AG04450 (cell line): ENCODE data around the gene SAMSN1. TPM values are rescaled to one million over a fixed set of nuclear protein-coding genes. Genes with fewer than 3 reads are reported as not detected.

Experiments
- CTCF ChIA-PET: fragments of 300-600, 350-600 bp; formaldehyde crosslinking; extraction: SDS; loops from one replicate; lab custom pipeline; 2022; ENCODE audit warnings: antibody characterized with exemption, inconsistent platforms; lab: Charles Lee
- POLR2A ChIA-PET: fragments of 350-600 bp; formaldehyde crosslinking; extraction: SDS; loops from one replicate; lab custom pipeline; 2021; ENCODE audit warnings: antibody characterized with exemption, inconsistent platforms; lab: Yijun Ruan, JAX
- DNase-seq: peaks from one replicate; pipeline ENCODE4 v3.0.0-alpha.2; 2011; ENCODE audit warnings: low read depth, low spot score
- H3K27ac ChIP-seq: one replicate; pipeline ENCODE4 v1.5.1; 2012; ENCODE audit warnings: low read depth, low read length, control low read depth
- H3K27me3 ChIP-seq: one replicate; pipeline ENCODE4 v1.6.0; 2012; ENCODE audit warnings: low read length; ENCODE audit not compliant: control insufficient read depth, insufficient read depth
- H3K4me3 ChIP-seq: 2 replicates; pipeline ENCODE4 v1.5.1; 2011; ENCODE audit warnings: mild to moderate bottlenecking, low read depth, low read length, control low read depth
- H3K9me3 ChIP-seq: 2 replicates; pipeline ENCODE4 v1.5.1; 2012; ENCODE audit warnings: low read length; ENCODE audit not compliant: control insufficient read depth, insufficient read depth
- CTCF ChIP-seq: IDR thresholded peaks from 2 replicates; pipeline ENCODE4 v1.5.1; 2011; ENCODE audit warnings: low read depth, low read length, control low read depth, inconsistent platforms
- polyA plus RNA-seq: library from polyadenylated mRNA; depleted of rRNA; stranded (reverse); fragments of >200 nt; gene quantifications from 2 replicates; pipeline ENCODE4 v1.2.3, GENCODE V29; 2011

SAMSN1 gene
- polyA plus RNA-seq, 1 experiment: not detected

GRCh38 chr21:14483296-14483695 lies 62.8 kb downstream of the SAMSN1 start:
- no peak for DNase-seq
- H3K9me3 ChIP-seq: peaks cover 7% of the 10 kb centered on the region
- no peak overlapping the region for H3K4me3 ChIP-seq
- H3K27me3 ChIP-seq: no peaks in the 10 kb centered on the region
- CTCF ChIA-PET: no interaction called here
- POLR2A ChIA-PET: no interaction called here
- no peak for TF ChIP-seq CTCF
- H3K27ac ChIP-seq: no peak overlapping the region

DNA sequence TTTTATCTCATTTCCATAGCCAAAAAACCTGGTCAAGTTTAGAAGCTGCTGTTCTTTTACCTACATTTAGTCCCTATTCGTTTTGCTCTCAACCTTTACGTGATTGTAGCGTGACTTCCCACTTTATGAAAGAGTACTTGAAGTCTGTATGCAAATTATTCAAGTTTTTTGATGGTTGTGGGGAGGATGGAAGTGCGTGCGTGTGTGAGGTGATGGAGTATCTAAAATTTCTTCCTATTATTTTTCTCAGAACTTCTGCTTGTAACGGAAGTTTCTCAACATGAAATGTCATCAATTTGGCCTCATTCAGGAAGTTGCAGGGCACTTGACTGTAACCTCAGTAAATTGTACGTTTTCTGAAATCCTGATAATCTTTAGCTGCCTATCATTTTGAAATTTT lies 64.0 kb downstream of the SAMSN1 start:
- Histone ChIP-seq H3K27ac (no peak overlapping the region), H3K27me3 (no peaks in the 10 kb centered on the region), H3K9me3 (peaks cover 7% of the 10 kb centered on the region), H3K4me3 (no peak overlapping the region)
- TF ChIP-seq CTCF: no peak
- DNase-seq: no peak
- POLR2A ChIA-PET: no interaction called here
- CTCF ChIA-PET: no interaction called here

- Histone ChIP-seq H3K27me3 (no peaks in the 10 kb centered on the region), H3K4me3 (no peak overlapping the region), H3K27ac (no peak overlapping the region), H3K9me3 (peaks cover 7% of the 10 kb centered on the region)
- TF ChIP-seq CTCF: no peak
- no peak for DNase-seq
- CTCF ChIA-PET: no interaction called here
- POLR2A ChIA-PET: no interaction called here
Observed at GRCh38 chr21:14480411-14481031, 65.6 kb downstream of the SAMSN1 start.

GRCh38 chr21:14479241-14479786 lies 66.8 kb downstream of the SAMSN1 start:
- no peak for DNase-seq
- CTCF ChIA-PET: no interaction called here
- Histone ChIP-seq H3K9me3 (peaks cover 7% of the 10 kb centered on the region), H3K27ac (no peak overlapping the region), H3K27me3 (no peaks in the 10 kb centered on the region), H3K4me3 (no peak overlapping the region)
- POLR2A ChIA-PET: no interaction called here
- TF ChIP-seq CTCF: no peak

DNA sequence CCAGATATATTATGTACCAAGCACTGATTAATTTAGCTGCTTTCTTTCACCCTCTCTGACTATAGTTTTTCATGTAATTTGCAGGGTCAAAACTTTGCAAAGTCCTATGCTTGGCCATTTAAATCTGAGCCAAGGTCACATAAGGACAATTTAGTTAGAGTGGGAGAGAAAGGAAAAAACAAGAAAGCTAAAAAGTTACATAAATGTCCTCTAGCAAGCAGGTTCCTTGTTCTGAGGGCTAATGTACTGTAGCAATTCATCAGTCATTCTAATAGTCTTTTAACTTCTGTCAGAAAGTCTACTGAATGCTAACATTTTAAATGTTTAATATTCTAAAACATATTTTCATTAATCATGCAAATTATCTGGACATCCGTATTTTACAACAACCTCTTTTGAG lies 68.3 kb downstream of the SAMSN1 start:
- no peak for DNase-seq
- Histone ChIP-seq H3K4me3 (no peak overlapping the region), H3K27ac (no peak overlapping the region), H3K9me3 (peaks cover 7% of the 10 kb centered on the region), H3K27me3 (no peaks in the 10 kb centered on the region)
- CTCF ChIA-PET: no interaction called here
- TF ChIP-seq CTCF: no peak
- POLR2A ChIA-PET: no interaction called here
